DMS53 treated with DMSO at 0.1 percent for 48 hours (cell line): ENCODE data around the gene DNALI1.
"Not testable (repeated sequence)": the region's sequence is repeated elsewhere in the genome, so short reads cannot be mapped to it uniquely, and the experiment has no call there.

Experiments used
- DNase-seq: peaks from one replicate; lab custom pipeline; 2025; ENCODE audit not compliant: unreplicated experiment; lab: John Stamatoyannopoulos, UW

Gene DNALI1

GRCh38 chr1:37553927-37554808 lies 2.6 kb upstream of the DNALI1 start, which contains the start of gene SNIP1:
TSS of gene SNIP1 (minus strand) at chr1:37554293. CDS start at chr1:37554229, 64 bp downstream.
- DNase-seq, result peak; percentile 91

DNA sequence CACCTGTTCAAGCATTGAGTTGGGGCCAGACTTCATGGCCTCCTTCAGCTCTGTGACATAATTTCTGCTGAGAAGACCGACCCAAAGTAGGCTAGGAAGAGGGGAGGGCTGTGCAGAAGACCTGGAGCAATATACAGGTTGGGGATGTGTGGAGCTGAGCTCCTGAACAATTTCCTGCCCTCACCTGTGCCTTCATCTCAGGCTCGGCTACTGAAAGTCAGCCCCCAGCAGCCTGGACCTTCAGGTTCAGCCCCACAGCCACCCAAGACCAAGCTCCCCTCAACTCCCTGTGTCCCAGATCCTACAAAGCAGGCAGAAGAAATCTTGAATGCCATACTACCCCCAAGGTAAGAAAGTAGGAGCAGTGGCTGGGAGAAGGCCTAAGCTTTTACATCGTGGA lies 662 bp downstream of the DNALI1 start:
- no peak for DNase-seq

- no peak for DNase-seq
Measured at GRCh38 chr1:37558411-37558810, 1.7 kb downstream of the DNALI1 start.

- DNase-seq, result no peak
Measured at GRCh38 chr1:37559080-37559479, 2.3 kb downstream of the DNALI1 start.

- DNase-seq, result not testable (repeated sequence)
Measured at GRCh38 chr1:37559957-37560379, 3.2 kb downstream of the DNALI1 start.

- no peak for DNase-seq
Measured at GRCh38 chr1:37560401-37561132, 3.8 kb downstream of the DNALI1 start.

DNA sequence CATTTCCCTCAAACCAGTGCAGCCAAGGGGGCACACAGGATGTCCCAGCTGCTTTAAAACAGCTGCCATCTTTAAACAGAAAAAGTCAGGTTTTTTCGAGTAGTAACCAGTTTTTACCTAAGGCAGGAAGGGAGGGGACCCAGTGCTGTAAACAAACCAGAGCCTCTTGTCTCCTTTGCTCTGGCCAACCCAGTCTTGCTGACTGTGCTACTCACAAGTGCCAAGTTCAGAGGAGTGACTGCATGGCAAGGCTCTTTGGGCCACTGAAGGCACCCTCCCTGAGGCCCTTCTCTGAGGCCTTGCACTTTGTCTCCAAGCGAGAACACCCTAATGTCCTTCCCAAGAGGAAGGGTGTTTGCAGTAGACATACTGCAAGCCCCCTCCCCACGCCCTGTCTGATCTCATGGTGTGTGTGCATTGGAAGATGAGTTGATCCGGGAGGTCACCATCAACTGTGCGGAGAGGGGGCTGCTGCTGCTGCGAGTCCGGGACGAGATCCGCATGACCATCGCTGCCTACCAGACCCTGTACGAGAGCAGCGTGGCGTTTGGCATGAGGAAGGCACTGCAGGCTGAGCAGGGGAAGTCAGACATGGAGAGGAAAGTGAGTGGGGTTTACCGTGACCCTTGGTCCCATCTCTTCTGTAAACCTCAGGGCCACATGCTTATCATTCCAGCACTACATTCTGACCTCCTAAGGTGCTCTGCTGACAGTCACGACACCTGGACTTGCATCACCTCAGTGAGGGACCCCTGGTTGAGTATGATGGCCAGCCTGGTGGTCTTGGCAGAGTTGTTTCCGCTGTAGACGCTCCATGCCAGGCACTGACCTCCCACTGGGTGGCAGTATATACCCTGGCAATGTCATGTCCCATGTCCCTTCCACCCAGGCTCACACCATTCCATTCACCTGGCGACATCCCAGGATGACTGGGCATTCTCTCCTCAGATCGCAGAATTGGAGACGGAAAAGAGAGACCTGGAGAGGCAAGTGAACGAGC lies 4.7 kb downstream of the DNALI1 start:
- DNase-seq, result no peak

GRCh38 chr1:37562984-37563383 lies 6.2 kb downstream of the DNALI1 start:
- DNase-seq, result no peak

- DNase-seq, result no peak
Measured at GRCh38 chr1:37564892-37565291, 8.2 kb downstream of the DNALI1 start.

GRCh38 chr1:37567023-37567422 lies 10.3 kb downstream of the DNALI1 start:
- DNase-seq, result no peak

- DNase-seq, result no peak
Measured at GRCh38 chr1:37570528-37571334, 14.0 kb downstream of the DNALI1 start.

DNA sequence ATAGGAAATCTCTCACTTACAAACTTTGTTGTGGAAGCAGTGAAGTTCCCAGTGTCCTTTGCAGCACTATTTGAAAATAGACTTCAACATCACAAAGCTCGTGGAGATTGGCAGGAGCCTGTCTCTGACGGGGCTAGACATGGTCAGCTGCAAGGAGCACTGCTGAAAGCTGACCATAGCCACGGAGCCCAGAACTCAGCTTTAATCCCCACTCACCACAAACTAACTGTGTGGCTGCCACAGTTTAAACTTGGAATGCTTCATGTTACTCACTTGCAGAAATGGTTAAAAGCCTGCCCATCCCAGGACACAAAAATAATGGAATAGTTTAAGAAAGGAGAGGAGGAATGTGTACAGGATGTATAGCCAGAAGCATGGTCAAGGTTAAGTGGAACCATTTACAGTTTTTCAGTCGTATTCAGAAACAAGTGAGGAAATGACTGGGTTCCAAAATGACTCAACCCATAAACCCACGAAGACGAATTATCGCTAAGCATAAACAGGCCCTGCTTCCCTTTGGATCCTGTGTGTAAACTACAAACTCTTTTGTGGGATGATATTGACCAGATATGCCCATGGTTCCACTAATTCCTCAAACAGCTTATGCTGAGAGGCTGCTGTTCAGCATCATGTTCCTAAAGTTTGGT lies 18.2 kb downstream of the DNALI1 start:
- no peak for DNase-seq

DNA sequence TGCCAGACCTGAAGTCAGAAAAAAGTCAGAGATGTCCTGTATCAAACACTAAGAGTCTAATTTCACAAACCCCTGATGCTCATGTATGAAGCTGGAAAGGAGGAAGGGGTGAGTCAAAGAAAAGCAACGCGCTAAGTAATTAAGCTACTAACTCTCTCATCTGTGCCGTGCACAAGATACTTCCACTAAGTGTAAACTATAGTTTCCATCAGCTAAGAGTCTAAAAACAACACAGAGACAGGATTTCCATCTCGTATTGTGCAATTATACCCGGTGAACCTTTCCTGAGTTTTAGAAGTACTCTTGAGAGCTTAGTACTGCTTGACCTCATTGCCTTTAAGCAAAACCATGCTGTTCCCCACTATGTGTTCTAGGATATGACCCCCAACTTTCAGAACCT lies 19.0 kb downstream of the DNALI1 start:
- no peak for DNase-seq

DNA sequence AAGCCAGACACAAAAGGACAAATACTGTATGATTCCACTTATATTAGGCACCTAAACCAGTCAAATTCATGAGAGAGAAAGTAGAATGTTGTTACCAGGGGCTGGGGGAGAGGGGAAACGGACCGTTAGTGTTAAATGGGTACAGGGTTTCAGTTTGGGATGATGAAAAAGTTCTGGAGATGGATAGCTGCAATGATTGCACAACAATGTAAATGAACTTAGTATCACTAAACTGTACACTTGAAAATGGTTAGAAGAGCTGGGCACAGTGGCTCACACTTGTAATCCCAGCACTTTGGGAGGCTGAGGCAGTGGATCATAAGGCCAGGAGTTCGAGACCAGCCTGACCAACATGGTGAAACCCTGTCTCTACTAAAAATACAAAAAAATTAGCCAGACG lies 27.8 kb downstream of the DNALI1 start:
- DNase-seq, result not testable (repeated sequence)

DNA sequence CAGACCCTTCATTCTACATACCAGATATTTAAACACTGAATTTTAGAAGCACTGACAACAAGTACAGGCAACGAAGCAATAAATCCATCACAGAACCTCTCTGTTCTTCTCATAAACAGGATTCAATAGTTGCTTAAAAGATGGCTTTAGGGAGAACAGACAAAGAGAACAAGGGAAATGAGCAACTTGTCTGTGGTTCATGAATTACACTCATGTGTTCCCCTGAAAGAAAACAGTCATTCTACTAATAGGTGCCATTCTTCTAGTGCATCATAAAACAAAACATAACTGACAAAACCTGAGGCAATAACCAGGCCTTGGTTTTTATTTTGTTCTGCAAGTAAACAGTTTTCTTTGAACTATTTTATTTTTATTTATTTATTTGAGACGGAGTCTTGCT lies 32.2 kb downstream of the DNALI1 start:
- no peak for DNase-seq

GRCh38 chr1:37593726-37594125 lies 37.0 kb downstream of the DNALI1 start:
- no peak for DNase-seq

GRCh38 chr1:37595440-37596181 lies 38.9 kb downstream of the DNALI1 start, which contains the start of gene GNL2:
TSS of gene GNL2 (minus strand) at chr1:37595937. CDS start at chr1:37595822, 115 bp downstream.
- peak; percentile 91 for DNase-seq

- no peak for DNase-seq
Measured at GRCh38 chr1:37596182-37596667, 39.5 kb downstream of the DNALI1 start.

DNA sequence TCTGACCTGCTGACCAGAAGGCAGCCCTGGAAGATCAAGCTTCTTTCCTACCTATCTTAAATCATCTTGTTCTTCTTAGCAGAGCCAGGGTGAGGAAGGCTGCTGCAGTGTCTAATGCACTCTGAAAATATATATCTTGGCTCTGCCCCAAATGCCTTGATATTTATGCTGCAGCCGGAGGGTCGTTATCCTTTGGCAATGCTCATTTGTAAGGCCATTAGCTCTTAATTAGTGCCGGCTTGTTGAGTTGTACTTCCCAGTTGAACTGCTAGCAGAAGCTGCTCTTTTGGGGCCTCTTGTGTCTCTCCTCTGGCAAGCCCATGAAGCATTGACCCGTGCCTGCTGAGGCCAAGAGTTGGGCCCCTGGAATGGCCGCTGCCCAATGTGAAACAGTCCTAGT lies 43.2 kb downstream of the DNALI1 start:
- no peak for DNase-seq
